Activated naive CD4-positive, alpha-beta T cell treated with anti-CD3 and anti-CD28 coated beads, Interleukin-2, amount 10 ng/mL, durations not matched to agents 7 days and 5 days (primary cell): ENCODE data around the gene SERTAD2.

Source experiments
- CTCF ChIA-PET: fragments of 350-600 bp; sonication (Branson Sonifier 250); formaldehyde crosslinking; loops from one replicate; lab custom pipeline; 2021; ENCODE audit warnings: antibody characterized with exemption; lab: Charles Lee
- DNase-seq: peaks from one replicate; pipeline ENCODE4 v3.0.0-alpha.2; 2020
- H3K27ac Mint-ChIP-seq: one replicate; pipeline ENCODE4 v1.8.0; 2021; ENCODE audit warnings: mild to moderate bottlenecking, moderate library complexity, mixed read lengths
- H3K27me3 Mint-ChIP-seq: one replicate; pipeline ENCODE4 v1.8.0; 2021; ENCODE audit warnings: mild to moderate bottlenecking, mixed read lengths
- H3K36me3 Mint-ChIP-seq: one replicate; pipeline ENCODE4 v1.8.0; 2021; ENCODE audit warnings: mixed read lengths
- H3K4me1 Mint-ChIP-seq: one replicate; pipeline ENCODE4 v1.8.0; 2021; ENCODE audit warnings: mixed read lengths
- H3K4me3 Mint-ChIP-seq: one replicate; pipeline ENCODE4 v1.8.0; 2021; ENCODE audit warnings: mild to moderate bottlenecking, moderate library complexity, mixed read lengths
- H3K9me3 Mint-ChIP-seq: one replicate; pipeline ENCODE4 v1.8.0; 2021; ENCODE audit warnings: mixed read lengths

SERTAD2 gene

DNA sequence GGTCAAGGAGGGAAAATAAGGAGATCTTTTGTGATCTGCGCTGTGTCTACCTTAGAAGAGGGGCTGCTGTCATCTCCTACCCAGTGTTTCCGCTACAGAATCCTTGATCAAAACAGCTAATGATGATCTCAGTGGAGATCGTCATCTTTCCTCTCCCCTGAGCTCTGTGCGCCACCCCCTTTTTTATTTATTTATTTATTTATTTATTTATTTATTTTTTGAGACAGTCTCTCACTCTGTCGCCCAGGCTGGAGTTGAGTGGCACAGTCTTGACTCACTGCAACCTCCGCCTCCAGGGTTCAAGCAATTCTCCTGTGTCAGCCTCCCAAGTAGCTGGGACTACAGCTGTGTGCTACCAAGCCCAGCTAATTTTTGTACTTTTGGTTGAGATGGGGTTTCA, 55.5 kb downstream of the SERTAD2 start:
- CTCF ChIA-PET: interaction anchor here (0.8 kb wide), 1 partner anchor 190 kb away, joined by 3 read pairs; no protein-coding TSS in a partner anchor
- no peak overlapping the region for H3K4me3 Mint-ChIP-seq
- H3K27me3 Mint-ChIP-seq: peaks cover 10% of the 10 kb centered on the region

DNA sequence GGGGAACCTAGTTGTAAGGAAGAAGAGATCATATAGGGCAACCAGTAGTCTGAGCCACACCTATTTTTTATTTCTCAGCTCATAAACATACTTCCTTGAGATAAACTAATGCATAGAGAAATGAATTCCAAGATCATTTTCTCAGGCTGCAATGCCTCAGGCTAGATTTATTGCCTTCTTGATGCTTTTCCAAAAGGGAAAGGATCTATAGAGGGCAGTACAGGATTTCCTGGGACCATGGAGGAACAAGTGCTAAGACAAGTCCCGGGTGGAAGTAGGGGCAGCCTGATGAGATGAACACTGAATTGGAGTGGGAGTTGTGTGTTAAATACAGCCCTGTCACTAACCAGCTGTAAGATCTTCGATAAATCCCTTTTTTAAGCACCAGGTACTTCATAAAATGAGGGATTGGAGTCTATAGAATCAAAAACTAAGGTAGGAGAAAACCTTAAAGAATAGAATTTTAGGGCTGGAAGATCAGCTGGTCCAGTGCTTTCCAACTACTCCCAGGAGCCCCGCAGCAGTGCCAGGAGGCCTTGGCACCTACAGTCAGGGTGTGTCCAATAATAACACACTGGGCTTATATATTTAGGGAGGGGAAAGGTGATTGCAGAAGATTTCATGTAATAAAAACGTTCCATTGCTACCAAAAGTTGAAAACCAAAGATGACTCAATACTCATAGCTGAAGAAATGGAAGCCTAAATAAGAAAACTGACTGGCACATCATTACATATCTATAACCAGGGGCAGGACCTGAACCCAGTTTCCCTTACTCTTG, 58.1 kb downstream of the SERTAD2 start:
- H3K27me3 Mint-ChIP-seq: peaks cover 3% of the 10 kb centered on the region
- peaks cover 15% of the 10 kb centered on the region for H3K36me3 Mint-ChIP-seq
- DNase-seq: no peak
- no peaks in the 10 kb centered on the region for H3K9me3 Mint-ChIP-seq
- CTCF ChIA-PET: interaction anchor here (0.7 to 2.1 kb wide), 5 partner anchors 12 to 264 kb away, joined by 3 to 4 read pairs (median 3); no protein-coding TSS in a partner anchor
- no peak overlapping the region for H3K27ac Mint-ChIP-seq
- no peak overlapping the region for H3K4me3 Mint-ChIP-seq
- H3K4me1 Mint-ChIP-seq: peaks cover 11% of the 10 kb centered on the region

More for the DNA sequence above, 55.5 kb downstream of the SERTAD2 start:
- Mint-ChIP-seq H3K27ac (no peak overlapping the region), H3K36me3 (no peaks in the 10 kb centered on the region), H3K9me3 (no peaks in the 10 kb centered on the region), H3K4me1 (peaks cover 11% of the 10 kb centered on the region)
- no peak for DNase-seq

DNA sequence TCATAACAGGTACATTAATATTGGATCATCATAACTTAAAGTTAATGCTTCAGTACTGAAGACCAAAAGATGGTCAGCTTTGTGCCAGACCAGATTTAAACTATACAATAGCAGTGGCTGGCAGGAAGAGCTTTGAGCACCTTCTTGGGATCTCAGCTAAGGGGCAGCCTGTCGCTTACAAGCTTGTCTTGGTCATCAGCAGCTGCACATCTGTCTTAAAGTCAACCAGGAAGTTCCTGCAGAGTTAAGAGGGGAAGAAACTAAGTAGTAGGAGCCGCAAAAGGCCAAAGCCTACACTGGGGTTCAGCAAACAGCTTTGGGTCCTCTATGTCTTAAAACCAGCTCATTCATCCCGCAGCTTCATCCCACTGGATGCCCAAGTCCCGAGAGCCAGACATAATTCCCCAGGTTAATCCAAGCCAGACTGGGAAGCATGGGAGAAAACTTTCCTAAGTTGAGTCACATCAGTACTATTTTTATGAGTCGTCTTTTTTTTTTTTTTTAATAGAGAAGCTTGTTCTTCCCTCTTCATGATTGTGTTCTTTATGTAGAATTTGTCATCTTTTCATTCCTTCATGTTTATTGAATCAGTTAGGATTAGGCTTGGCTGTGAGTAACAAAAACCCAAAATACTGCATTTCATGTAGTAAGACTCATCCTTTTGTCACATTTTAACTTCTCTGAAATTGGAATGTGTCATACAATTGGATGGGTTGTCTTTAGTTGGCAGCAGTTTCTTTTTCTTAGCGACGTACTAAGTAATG, 59.3 kb downstream of the SERTAD2 start:
- DNase-seq: no peak
- peaks cover 22% of the 10 kb centered on the region for H3K36me3 Mint-ChIP-seq
- H3K27ac Mint-ChIP-seq: no peak overlapping the region
- CTCF ChIA-PET: interaction anchor here (0.5 to 1.2 kb wide), 5 partner anchors 11 to 274 kb away, joined by 3 to 5 read pairs (median 4); no protein-coding TSS in a partner anchor
- H3K4me1 Mint-ChIP-seq: peaks cover 6% of the 10 kb centered on the region
- peaks cover 3% of the 10 kb centered on the region for H3K27me3 Mint-ChIP-seq
- H3K4me3 Mint-ChIP-seq: no peak overlapping the region
- no peaks in the 10 kb centered on the region for H3K9me3 Mint-ChIP-seq

DNA sequence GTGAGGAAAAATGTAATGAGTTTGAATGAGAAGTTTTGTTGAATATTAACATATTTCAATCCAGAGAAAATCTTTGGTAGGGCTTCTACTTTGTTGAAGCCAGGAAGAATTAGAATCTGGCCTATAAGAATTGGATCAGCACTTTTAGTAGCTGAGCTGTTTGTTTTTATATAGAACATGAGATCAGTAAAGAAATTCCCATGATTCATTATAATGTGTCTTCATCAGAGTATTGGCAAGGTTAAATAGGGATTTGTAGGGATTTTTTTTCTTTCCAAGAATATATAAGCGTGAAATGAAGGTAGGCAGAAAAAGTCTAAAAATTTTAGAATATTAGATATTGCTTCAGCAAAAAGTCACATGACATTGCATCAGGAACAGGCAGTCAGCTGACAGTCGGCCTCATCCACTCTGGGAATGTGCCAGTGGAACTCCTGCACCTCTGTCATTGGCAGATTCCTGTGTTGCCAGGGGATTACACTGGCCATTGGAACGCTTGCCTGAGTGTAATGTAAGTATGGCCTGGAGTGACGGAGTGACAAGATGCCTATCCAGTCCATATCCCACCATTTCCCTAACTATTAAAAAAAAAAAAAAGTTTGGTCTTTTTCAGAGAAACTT, 60.6 kb downstream of the SERTAD2 start:
- CTCF ChIA-PET: no interaction called here
- no peaks in the 10 kb centered on the region for H3K27me3 Mint-ChIP-seq
- no peaks in the 10 kb centered on the region for H3K9me3 Mint-ChIP-seq
- no peaks in the 10 kb centered on the region for H3K4me1 Mint-ChIP-seq
- no peak overlapping the region for H3K4me3 Mint-ChIP-seq
- peaks cover 29% of the 10 kb centered on the region for H3K36me3 Mint-ChIP-seq
- no peak for DNase-seq
- H3K27ac Mint-ChIP-seq: no peak overlapping the region

DNA sequence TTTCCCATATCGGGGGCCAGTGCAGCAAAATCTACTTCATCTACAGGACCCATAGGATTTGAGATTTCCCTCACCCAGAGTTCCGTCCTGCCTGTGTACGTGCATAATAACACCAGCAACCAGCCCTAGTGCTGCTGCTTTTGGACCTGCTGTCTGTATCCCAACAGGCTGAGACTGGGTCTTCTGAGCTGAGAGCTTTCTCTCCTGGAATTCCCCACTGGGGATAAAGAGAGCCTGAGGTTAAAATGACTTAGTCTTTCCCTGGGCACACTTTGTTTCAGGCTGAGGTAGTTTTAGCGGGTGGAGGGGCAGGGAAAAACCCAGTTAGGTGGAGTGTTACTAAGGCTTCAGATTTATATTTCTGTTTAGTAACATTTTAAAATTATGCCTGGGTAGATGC, 62.5 kb downstream of the SERTAD2 start:
- Mint-ChIP-seq H3K36me3 (peaks cover 40% of the 10 kb centered on the region), H3K9me3 (no peaks in the 10 kb centered on the region), H3K4me1 (peaks cover 3% of the 10 kb centered on the region), H3K4me3 (no peak overlapping the region), H3K27me3 (no peaks in the 10 kb centered on the region), H3K27ac (no peak overlapping the region)
- no peak for DNase-seq
- CTCF ChIA-PET: interaction anchor here (0.6 to 1.7 kb wide), 4 partner anchors 10 to 728 kb away, joined by 3 to 6 read pairs (median 4); no protein-coding TSS in a partner anchor

DNA sequence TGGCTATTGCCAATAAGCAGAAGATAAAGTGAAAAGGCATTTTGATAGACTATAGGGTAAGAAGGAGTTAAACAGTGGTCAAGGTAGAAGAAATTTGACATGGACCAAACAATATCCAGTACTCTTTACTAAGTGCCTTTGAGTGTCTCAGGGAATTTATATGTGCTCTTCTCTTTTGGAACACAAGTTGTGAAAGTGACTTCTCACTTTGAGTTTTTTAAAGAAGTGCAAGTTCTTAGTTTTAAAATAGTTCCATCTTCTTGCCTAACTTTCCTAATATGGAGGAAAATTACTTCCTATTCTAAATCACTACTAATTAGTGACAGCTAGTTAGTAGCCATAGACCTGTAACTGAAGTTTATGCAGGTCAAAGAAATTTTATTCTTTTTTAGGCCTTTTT, 66.2 kb downstream of the SERTAD2 start:
- peaks cover 3% of the 10 kb centered on the region for H3K4me1 Mint-ChIP-seq

DNA sequence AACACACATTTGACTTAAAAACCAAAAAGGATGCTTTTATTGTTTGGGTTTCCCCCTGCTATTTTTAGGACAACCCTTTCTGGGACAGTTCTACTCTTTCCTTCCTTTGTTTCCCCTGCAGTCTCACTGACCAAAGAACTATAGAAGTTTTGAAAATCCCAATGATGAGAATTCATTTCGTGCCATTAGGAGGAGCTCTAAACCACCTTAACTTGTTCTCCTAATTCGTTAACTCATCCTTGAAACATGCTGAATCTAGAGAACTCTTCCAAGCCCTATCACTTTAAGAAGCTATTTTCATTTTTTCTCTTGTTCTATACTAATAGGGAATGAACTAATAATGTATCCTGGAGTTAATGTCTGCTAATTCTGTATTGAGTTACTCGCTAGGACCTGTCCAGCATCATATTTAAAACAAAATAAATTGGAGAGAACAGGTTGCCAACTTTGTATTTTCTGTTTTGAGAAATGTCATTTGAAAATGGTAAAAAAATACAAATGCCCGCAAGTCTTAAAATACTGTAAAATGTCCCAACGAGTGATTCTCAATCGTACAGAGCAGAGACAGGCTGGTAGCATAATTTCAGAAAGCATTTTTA, 66.7 kb downstream of the SERTAD2 start:
- Mint-ChIP-seq H3K27ac (no peak overlapping the region), H3K4me3 (no peak overlapping the region), H3K9me3 (no peaks in the 10 kb centered on the region), H3K27me3 (no peaks in the 10 kb centered on the region), H3K4me1 (peaks cover 3% of the 10 kb centered on the region), H3K36me3 (peaks cover 40% of the 10 kb centered on the region)
- DNase-seq: no peak
- CTCF ChIA-PET: interaction anchor here (0.5 to 4.5 kb wide), 20 partner anchors 12 to 446 kb away, joined by 3 to 24 read pairs (median 4); no protein-coding TSS in a partner anchor

More for the DNA sequence above, 66.2 kb downstream of the SERTAD2 start:
- Mint-ChIP-seq H3K27me3 (no peaks in the 10 kb centered on the region), H3K27ac (no peak overlapping the region), H3K4me3 (no peak overlapping the region), H3K36me3 (peaks cover 41% of the 10 kb centered on the region), H3K9me3 (no peaks in the 10 kb centered on the region)
- no peak for DNase-seq
- CTCF ChIA-PET: interaction anchor here (0.9 to 4.5 kb wide), 16 partner anchors 12 to 285 kb away, joined by 3 to 24 read pairs (median 4); no protein-coding TSS in a partner anchor

DNA sequence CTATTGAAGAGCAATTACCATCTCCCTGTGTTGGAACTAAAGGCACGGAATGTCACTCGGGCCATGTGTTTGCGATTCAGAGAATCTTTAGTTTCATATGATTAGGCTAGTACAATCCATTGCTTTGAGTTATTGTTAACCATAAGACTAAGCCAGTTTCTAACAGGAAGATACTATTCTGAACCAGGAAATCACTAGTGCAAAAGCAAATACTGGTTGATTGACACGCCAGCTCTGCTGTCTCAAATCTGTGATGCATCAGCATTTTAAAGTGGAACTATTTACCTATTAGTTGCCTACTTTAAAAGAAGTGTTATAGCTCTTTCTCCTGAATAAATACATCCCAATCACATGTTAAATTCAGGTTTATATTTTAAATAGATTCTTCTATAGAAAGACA, 67.7 kb downstream of the SERTAD2 start:
- H3K9me3 Mint-ChIP-seq: no peaks in the 10 kb centered on the region
- H3K27me3 Mint-ChIP-seq: no peaks in the 10 kb centered on the region
- no peak for DNase-seq
- H3K36me3 Mint-ChIP-seq: peaks cover 35% of the 10 kb centered on the region
- no peak overlapping the region for H3K4me3 Mint-ChIP-seq
- CTCF ChIA-PET: interaction anchor here (0.5 to 4.5 kb wide), 13 partner anchors 11 to 447 kb away, joined by 3 to 24 read pairs (median 4); no protein-coding TSS in a partner anchor
- H3K4me1 Mint-ChIP-seq: peaks cover 3% of the 10 kb centered on the region
- H3K27ac Mint-ChIP-seq: no peak overlapping the region

DNA sequence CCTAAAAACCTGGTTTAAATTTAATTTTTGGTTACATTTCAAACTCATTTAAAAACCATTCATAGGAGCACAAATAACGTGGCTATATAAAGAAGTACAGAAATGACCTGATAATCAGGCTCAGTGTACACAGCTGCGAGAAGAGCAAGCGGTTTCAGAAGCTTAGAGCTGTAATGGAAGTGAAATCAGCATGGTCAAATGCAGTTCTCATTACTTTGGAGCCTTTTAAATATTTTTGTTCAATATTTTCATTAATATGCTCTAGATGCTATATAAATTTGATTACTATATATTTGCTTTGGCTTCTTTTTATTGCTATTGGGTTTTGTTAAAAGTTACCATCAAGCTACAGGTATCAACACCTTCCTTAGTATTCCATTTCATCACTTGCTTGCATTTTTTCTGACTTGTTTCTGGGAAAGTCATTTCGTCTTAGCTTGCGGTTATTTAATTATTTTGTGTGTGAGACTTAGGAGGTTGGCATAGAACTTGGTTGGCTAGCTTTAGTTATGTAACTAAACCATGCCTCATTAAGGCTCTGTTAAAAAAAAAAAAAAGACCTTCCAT, 70.9 kb downstream of the SERTAD2 start:
- DNase-seq: no peak
- CTCF ChIA-PET: interaction anchor here (0.7 to 2.3 kb wide), 5 partner anchors 12 to 284 kb away, joined by 3 to 6 read pairs (median 4); partner anchors contain the start of gene AFTPH
- H3K4me1 Mint-ChIP-seq: peaks cover 3% of the 10 kb centered on the region
- no peak overlapping the region for H3K27ac Mint-ChIP-seq
- H3K4me3 Mint-ChIP-seq: no peak overlapping the region
- H3K36me3 Mint-ChIP-seq: peaks cover 25% of the 10 kb centered on the region
- no peaks in the 10 kb centered on the region for H3K27me3 Mint-ChIP-seq
- H3K9me3 Mint-ChIP-seq: no peaks in the 10 kb centered on the region

DNA sequence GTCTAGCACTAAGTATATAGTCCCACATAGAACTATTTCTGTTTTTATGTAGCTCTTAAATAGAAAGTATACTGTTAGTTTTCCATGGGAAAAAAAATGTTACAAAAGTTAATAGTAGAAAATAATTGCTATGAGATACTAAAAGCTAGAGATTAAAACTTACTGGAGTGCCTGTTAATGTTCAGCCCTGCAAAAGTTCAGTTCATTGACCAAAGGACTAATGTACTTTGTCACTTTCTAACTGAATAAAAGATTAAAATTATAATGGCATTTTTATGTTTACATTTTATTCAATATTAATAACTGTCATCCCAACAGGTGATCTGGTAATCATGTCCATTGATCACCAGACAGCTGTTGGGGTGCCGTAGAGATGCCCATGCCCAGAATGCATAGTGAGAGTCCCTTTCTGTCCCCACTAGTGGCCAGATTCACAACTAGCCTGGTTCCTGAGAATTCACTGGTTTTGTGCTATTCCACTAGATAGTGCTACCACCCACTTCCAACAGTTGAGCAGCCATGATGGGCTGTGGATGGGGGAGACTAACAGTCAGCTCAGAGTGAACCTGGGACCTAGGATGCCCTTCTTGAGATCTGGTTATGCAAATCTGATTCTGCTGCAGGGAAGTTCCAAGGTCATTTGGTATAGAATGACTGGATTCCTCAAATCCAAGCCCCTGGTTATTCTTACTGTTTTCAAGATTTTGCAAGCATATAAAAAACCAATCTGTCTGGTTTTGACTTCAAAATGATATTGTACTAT, 71.8 kb downstream of the SERTAD2 start:
- Mint-ChIP-seq H3K27ac (no peak overlapping the region), H3K4me3 (no peak overlapping the region), H3K36me3 (peaks cover 28% of the 10 kb centered on the region), H3K27me3 (no peaks in the 10 kb centered on the region), H3K4me1 (peaks cover 2% of the 10 kb centered on the region), H3K9me3 (no peaks in the 10 kb centered on the region)
- CTCF ChIA-PET: interaction anchor here (0.8 to 2.3 kb wide), 5 partner anchors 10 to 285 kb away, joined by 3 to 6 read pairs (median 3); partner anchors contain the start of gene AFTPH
- no peak for DNase-seq
